ENCODE results near the gene MCF2L2.
A peak's percentile ranks its signal among the peaks of the same experiment; 100 is the strongest.

Gene MCF2L2

GRCh38 chr3:183159333-183159732 is 269.1 kb downstream of the MCF2L2 start:
- DNase-seq, result no peak
- in situ Hi-C loops (cut with HindIII; ENCODE audit: low pct_ligation_motif_present, low sequenced_read_pairs), result no loop called here

GRCh38 chr3:183158551-183159006 is 269.8 kb downstream of the MCF2L2 start:
- Histone ChIP-seq H3K27ac (no peak overlapping the region), H3K36me3 (replicated peaks) (no peaks in the 10 kb centered on the region), H3K27me3 (replicated peaks) (no peaks in the 10 kb centered on the region), H3K4me3 (ENCODE audit: low read depth, low read length) (no peak overlapping the region)
- TF ChIP-seq CTCF (IDR thresholded peaks at IDR 0.05; ENCODE audit: low read depth, low read length, missing control alignments), result no peak
- in situ Hi-C loops (cut with HindIII; ENCODE audit: low pct_ligation_motif_present, low sequenced_read_pairs), result no loop called here
- DNase-seq, result peak; percentile 86

More at GRCh38 chr3:183159333-183159732, 269.1 kb downstream of the MCF2L2 start:
- TF ChIP-seq CTCF (IDR thresholded peaks at IDR 0.05; ENCODE audit: low read depth, low read length, missing control alignments), result peak; percentile 60
- Histone ChIP-seq H3K27ac (no peak overlapping the region), H3K36me3 (replicated peaks) (no peaks in the 10 kb centered on the region), H3K4me3 (ENCODE audit: low read depth, low read length) (no peak overlapping the region), H3K27me3 (replicated peaks) (no peaks in the 10 kb centered on the region)

GRCh38 chr3:183158113-183158512 is 270.3 kb downstream of the MCF2L2 start:
- Histone ChIP-seq H3K4me3 (ENCODE audit: low read depth, low read length) (no peak overlapping the region), H3K27me3 (replicated peaks) (no peaks in the 10 kb centered on the region), H3K27ac (no peak overlapping the region), H3K36me3 (replicated peaks) (no peaks in the 10 kb centered on the region)
- TF ChIP-seq CTCF (IDR thresholded peaks at IDR 0.05; ENCODE audit: low read depth, low read length, missing control alignments), result no peak
- no peak for DNase-seq
- in situ Hi-C loops (cut with HindIII; ENCODE audit: low pct_ligation_motif_present, low sequenced_read_pairs), result no loop called here

- no peaks in the 10 kb centered on the region for H3K27me3 ChIP-seq (replicated peaks)
- in situ Hi-C loops (cut with HindIII; ENCODE audit: low pct_ligation_motif_present, low sequenced_read_pairs), result no loop called here
- H3K36me3 ChIP-seq (replicated peaks), result no peaks in the 10 kb centered on the region
- no peak for DNase-seq
- H3K27ac ChIP-seq, result no peak overlapping the region
- no peak for TF ChIP-seq CTCF (IDR thresholded peaks at IDR 0.05; ENCODE audit: low read depth, low read length, missing control alignments)
- H3K4me3 ChIP-seq (ENCODE audit: low read depth, low read length), result no peak overlapping the region
Measured at GRCh38 chr3:183156266-183156665, 272.2 kb downstream of the MCF2L2 start.

- Histone ChIP-seq H3K36me3 (replicated peaks) (no peaks in the 10 kb centered on the region), H3K4me3 (ENCODE audit: low read depth, low read length) (no peak overlapping the region), H3K27ac (no peak overlapping the region), H3K27me3 (replicated peaks) (no peaks in the 10 kb centered on the region)
- no peak for DNase-seq
- in situ Hi-C loops (cut with HindIII; ENCODE audit: low pct_ligation_motif_present, low sequenced_read_pairs), result no loop called here
- no peak for TF ChIP-seq CTCF (IDR thresholded peaks at IDR 0.05; ENCODE audit: low read depth, low read length, missing control alignments)
Measured at GRCh38 chr3:183155499-183155898, 272.9 kb downstream of the MCF2L2 start.

- H3K4me3 ChIP-seq (ENCODE audit: low read depth, low read length), result no peak overlapping the region
- in situ Hi-C loops (cut with HindIII; ENCODE audit: low pct_ligation_motif_present, low sequenced_read_pairs), result no loop called here
- no peaks in the 10 kb centered on the region for H3K36me3 ChIP-seq (replicated peaks)
- no peak for TF ChIP-seq CTCF (IDR thresholded peaks at IDR 0.05; ENCODE audit: low read depth, low read length, missing control alignments)
- H3K27me3 ChIP-seq (replicated peaks), result no peaks in the 10 kb centered on the region
- no peak overlapping the region for H3K27ac ChIP-seq
- no peak for DNase-seq
Measured at GRCh38 chr3:183153210-183153950, 275.0 kb downstream of the MCF2L2 start.
